Measurements from ENCODE around the gene UAP1L1.

Gene UAP1L1

GRCh38 chr9:137087409-137087925, 10.2 kb downstream of the UAP1L1 start:
- peaks cover 12% of the 10 kb centered on the region for H3K4me1 ChIP-seq (ENCODE audit: low read length)
- peak overlapping the region; percentile 73; the same call in 1 of the 2 replicates for H3K27ac ChIP-seq (ENCODE audit: low read length)
- H3K9me2 ChIP-seq (replicated peaks; ENCODE audit: insufficient read depth, low read length), result no peaks in the 10 kb centered on the region
- peaks cover 6% of the 10 kb centered on the region; the same call in 1 of the 2 replicates for H3F3A ChIP-seq (ENCODE audit: insufficient read depth, low read length)
- H3K36me3 ChIP-seq (replicated peaks; ENCODE audit: insufficient read depth, low read length), result no peaks in the 10 kb centered on the region
- H3K9me3 ChIP-seq (replicated peaks; ENCODE audit: insufficient read depth, low read length), result no peaks in the 10 kb centered on the region
- no peaks in the 10 kb centered on the region for H3K27me3 ChIP-seq (replicated peaks; ENCODE audit: insufficient read depth, low read length)
- peak overlapping the region; percentile 82 for H3K9ac ChIP-seq (ENCODE audit: low read length)
- H3K4me2 ChIP-seq (ENCODE audit: low read depth, low read length), result peak overlapping the region; percentile 69
- 0 out of 2 replicates have a peak, but pooled peaks cover 3% of the 10 kb centered on the region for H3K79me2 ChIP-seq (ENCODE audit: low read length)
- H4K20me1 ChIP-seq (ENCODE audit: insufficient read depth, low read length), result no peaks in the 10 kb centered on the region
- peak; percentile 21 for DNase-seq
- H3K4me3 ChIP-seq (ENCODE audit: low read length), result peak overlapping the region; percentile 85
- TF ChIP-seq CTCF (IDR thresholded peaks at IDR 0.05; ENCODE audit: low read length) (no peak), EZH2 (optimal IDR thresholded peaks at IDR 0.05; ENCODE audit: low read depth, low read length) (no peak), EZH2phosphoT487 (IDR thresholded peaks at IDR 0.05; ENCODE audit: low read length) (no peak)
- peak overlapping the region; percentile 68 for H2AFZ ChIP-seq (ENCODE audit: low read length)

DNA sequence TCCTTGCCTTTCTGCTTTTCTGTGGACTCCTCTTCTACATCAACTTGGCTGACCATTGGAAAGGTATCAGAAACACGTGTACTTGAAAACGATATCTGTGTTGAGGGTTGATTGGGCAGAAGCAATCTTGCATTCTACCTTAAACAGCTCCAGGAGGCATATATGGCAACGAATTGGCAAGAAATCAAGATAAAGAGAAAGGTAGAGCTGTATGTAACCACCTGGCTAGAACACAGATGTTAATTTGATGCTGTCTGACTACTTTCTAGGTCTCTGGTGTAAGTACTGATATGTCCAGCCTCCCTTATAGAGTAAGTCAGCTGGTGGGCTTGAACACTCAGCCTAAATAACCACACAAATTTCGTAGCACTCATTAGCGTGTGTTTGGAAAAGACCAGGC, 10.8 kb downstream of the UAP1L1 start:
- no peak for DNase-seq
- H3K79me2 ChIP-seq (ENCODE audit: low read length), result 0 out of 2 replicates have a peak, but pooled peaks cover 3% of the 10 kb centered on the region
- no peak overlapping the region for H3K9ac ChIP-seq (ENCODE audit: low read length)
- peaks cover 12% of the 10 kb centered on the region for H3K4me1 ChIP-seq (ENCODE audit: low read length)
- H3F3A ChIP-seq (ENCODE audit: insufficient read depth, low read length), result peaks cover 6% of the 10 kb centered on the region; the same call in 1 of the 2 replicates
- H3K27ac ChIP-seq (ENCODE audit: low read length), result no peak overlapping the region
- H3K4me3 ChIP-seq (ENCODE audit: low read length), result no peak overlapping the region
- no peaks in the 10 kb centered on the region for H4K20me1 ChIP-seq (ENCODE audit: insufficient read depth, low read length)
- TF ChIP-seq EZH2 (optimal IDR thresholded peaks at IDR 0.05; ENCODE audit: low read depth, low read length), result no peak
- no peak for TF ChIP-seq CTCF (IDR thresholded peaks at IDR 0.05; ENCODE audit: low read length)
- no peak for TF ChIP-seq EZH2phosphoT487 (IDR thresholded peaks at IDR 0.05; ENCODE audit: low read length)
- H3K9me2 ChIP-seq (replicated peaks; ENCODE audit: insufficient read depth, low read length), result no peaks in the 10 kb centered on the region
- no peaks in the 10 kb centered on the region for H3K36me3 ChIP-seq (replicated peaks; ENCODE audit: insufficient read depth, low read length)
- no peaks in the 10 kb centered on the region for H3K27me3 ChIP-seq (replicated peaks; ENCODE audit: insufficient read depth, low read length)
- H2AFZ ChIP-seq (ENCODE audit: low read length), result no peak overlapping the region
- peak overlapping the region; percentile 69; the same call in 1 of the 2 replicates for H3K4me2 ChIP-seq (ENCODE audit: low read depth, low read length)
- H3K9me3 ChIP-seq (replicated peaks; ENCODE audit: insufficient read depth, low read length), result no peaks in the 10 kb centered on the region

DNA sequence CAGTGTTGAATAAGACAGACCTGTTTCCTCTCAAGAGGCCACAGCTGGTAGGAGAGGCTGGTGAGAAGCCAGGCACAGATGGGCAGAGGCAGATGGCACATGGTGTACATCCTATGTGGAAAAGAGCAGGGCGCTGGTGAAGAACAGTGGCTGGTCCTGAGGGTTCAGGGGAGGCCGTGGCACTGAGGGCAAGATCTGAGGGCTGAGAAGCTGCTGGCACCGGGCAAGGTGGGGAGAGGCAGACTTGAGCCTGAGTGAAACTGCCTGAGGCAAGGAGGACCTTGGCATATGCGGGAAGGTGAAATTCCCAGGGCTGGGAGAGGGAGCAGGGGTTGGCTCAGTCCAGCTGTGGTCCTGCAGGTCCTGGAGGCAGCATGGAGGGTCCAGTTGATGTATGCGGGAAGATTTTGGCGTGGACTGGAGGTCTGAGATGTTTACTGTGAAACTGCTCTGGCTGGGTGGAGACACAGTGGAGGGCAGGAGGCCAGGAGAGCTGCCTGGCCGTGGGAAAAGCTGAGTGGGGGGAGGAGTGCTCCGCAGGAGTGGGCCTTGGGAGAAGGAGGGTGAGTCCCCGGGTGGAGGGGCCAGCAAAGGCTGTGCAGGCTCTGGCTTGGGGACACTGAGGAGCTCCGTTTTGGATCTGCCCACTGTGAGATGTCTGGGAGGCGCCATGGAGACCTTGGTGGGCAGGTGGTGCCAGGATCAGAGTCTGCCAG, 12.1 kb downstream of the UAP1L1 start:
- 0 out of 2 replicates have a peak, but pooled peaks cover 3% of the 10 kb centered on the region for H3K79me2 ChIP-seq (ENCODE audit: low read length)
- H3F3A ChIP-seq (ENCODE audit: insufficient read depth, low read length), result no peaks in the 10 kb centered on the region; the same call in 1 of the 2 replicates
- no peak for DNase-seq
- no peak overlapping the region for H3K27ac ChIP-seq (ENCODE audit: low read length)
- TF ChIP-seq CTCF (IDR thresholded peaks at IDR 0.05; ENCODE audit: low read length), result no peak
- TF ChIP-seq EZH2phosphoT487 (IDR thresholded peaks at IDR 0.05; ENCODE audit: low read length), result no peak
- no peak for TF ChIP-seq EZH2 (optimal IDR thresholded peaks at IDR 0.05; ENCODE audit: low read depth, low read length)
- no peaks in the 10 kb centered on the region for H3K36me3 ChIP-seq (replicated peaks; ENCODE audit: insufficient read depth, low read length)
- H3K4me3 ChIP-seq (ENCODE audit: low read length), result no peak overlapping the region
- no peaks in the 10 kb centered on the region for H3K9me2 ChIP-seq (replicated peaks; ENCODE audit: insufficient read depth, low read length)
- no peaks in the 10 kb centered on the region for H4K20me1 ChIP-seq (ENCODE audit: insufficient read depth, low read length)
- no peak overlapping the region for H3K4me2 ChIP-seq (ENCODE audit: low read depth, low read length)
- H3K9ac ChIP-seq (ENCODE audit: low read length), result no peak overlapping the region
- H3K27me3 ChIP-seq (replicated peaks; ENCODE audit: insufficient read depth, low read length), result no peaks in the 10 kb centered on the region
- no peaks in the 10 kb centered on the region for H3K9me3 ChIP-seq (replicated peaks; ENCODE audit: insufficient read depth, low read length)
- peaks cover 12% of the 10 kb centered on the region for H3K4me1 ChIP-seq (ENCODE audit: low read length)
- H2AFZ ChIP-seq (ENCODE audit: low read length), result no peak overlapping the region
